Measurements from ENCODE around the gene NOXA1.
"Not testable (repeated sequence)": the region's sequence is repeated elsewhere in the genome, so short reads cannot be mapped to it uniquely, and the experiment has no call there.

Gene NOXA1

GRCh38 chr9:137441289-137441934 is 18.2 kb downstream of the NOXA1 start, which contains the start of gene ENTPD8:
Gene ENTPD8, minus strand, starts transcription at chr9:137441357. Its CDS starts 3,072 bp downstream, at chr9:137438285.
- no peak for DNase-seq

GRCh38 chr9:137441935-137442321 is 18.7 kb downstream of the NOXA1 start:
- DNase-seq: no peak

GRCh38 chr9:137444106-137444790 is 21.1 kb downstream of the NOXA1 start:
- DNase-seq: no peak

DNA sequence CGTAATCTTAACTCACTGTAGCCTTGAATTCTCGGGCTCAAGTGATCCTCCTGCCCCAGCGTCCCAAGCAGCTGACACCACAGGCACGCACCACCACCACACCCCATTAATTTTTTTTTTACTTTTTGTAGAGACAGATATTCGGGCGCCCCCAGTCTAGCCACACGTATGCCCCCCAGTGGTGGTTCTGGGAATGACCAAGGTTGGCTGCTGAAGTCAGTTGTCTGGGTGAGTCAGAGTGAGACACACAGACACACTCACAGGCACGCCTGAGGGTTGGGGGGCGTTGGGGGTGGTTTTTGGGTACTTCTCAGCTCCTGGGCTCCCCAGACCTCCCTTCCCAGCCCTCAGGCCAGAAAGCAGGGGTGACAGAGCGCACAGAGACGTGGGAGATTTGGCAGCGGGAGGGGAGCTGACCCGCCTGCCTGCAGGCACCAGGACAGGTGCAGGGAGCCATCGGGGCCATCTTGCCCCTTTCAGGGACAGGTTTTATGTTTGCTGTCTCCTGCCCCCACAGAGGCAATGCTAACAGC is 22.1 kb downstream of the NOXA1 start:
- no peak for DNase-seq

- DNase-seq: no peak
These were observed 22.8 kb downstream of the NOXA1 start for GRCh38 chr9:137445930-137446431.

DNA sequence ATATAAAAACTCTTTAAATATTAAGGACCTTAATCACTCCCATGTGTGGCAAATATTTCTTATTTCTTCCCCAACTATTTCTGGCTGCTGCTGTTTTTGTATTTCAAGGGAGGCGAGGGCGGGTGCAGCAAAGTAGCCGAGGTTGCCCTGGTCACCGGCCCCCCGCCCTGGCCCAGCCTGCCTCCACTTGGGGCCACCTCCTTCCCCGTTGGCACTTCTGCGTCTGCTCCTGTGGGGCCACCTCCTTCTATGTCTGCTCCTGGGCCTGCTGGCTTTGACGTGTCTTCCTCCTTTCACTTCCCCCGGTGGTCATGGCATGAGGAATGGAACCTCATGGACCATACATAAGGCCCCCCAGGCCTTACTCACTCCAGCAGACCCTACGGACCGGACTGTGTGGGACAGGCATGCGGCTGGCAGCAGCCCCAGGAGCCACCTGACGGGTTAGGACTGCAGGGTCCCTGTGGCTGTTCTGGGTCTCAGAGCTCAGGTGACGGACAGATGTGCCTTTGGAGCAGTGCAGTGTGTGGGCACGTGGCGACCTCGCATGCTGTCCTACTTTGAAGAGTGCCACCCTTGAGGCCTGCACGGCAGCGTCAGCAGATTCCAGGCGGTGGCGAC is 23.8 kb downstream of the NOXA1 start:
- DNase-seq: no peak

- no peak for DNase-seq
These were observed 24.8 kb downstream of the NOXA1 start for GRCh38 chr9:137447722-137448601.

- DNase-seq: no peak
These were observed 25.4 kb downstream of the NOXA1 start for GRCh38 chr9:137448602-137448962.

- DNase-seq: no peak
These were observed 26.1 kb downstream of the NOXA1 start for GRCh38 chr9:137449081-137449844.

DNA sequence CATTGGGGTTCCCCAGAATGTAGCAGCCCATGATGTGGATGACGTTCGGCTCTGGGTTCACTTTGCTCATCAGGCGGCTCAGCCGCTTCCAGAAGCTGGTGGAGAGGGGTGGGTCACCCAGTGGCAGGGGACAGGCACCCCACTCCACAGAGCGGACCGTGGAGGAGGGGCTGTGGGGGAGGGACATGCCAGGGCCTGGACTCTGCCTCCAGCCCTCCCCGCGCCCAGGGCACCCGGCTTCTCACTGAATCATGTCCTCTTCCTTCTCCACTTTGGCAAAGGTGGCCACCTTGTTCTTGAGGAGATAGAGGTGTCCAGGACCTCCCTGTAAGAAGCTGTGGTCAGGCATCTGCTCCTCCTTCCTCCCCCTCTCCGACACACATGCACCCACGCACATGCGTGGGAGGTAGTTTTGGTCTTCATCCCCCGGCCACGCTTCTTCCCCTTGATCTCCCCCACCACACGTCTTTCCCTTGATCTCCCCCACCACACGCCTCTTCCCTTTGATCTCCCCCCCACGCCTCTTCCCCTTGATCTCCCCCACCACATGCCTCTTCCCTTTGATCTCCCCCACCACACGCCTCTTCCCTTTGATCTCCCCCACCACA is 26.8 kb downstream of the NOXA1 start:
- DNase-seq: no peak

- DNase-seq: not testable (repeated sequence)
These were observed 27.5 kb downstream of the NOXA1 start for GRCh38 chr9:137450539-137451222.

DNA sequence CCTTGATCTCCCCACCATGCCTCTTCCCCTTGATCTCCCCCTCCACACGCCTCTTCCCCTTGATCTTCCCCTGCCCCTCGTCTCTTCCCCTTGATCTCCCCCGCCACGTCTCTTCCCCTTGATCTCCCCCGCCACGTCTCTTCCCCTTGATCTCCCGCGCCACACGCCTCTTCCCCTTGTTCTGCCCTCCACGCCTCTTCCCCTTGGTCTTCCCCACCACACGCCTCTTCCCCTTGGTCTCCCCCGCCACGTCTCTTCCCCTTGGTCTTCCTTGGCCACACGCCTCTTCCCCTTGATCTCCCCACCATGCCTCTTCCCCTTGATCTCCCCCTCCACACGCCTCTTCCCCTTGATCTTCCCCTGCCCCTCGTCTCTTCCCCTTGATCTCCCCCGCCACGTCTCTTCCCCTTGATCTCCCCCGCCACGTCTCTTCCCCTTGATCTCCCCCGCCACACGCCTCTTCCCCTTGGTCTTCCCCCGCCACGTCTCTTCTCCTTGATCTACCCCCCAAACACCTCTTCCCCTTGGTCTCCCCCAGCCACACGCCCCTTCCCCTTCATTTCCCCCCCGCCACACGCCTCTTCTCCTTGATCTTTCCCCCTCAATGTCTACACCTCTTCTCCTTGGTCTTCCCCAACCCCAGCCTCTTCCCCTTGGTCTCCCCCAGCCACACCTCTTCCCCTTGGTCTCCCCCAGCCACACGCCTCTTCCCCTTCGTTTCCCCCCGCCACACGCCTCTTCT is 28.2 kb downstream of the NOXA1 start:
- not testable (repeated sequence) for DNase-seq

DNA sequence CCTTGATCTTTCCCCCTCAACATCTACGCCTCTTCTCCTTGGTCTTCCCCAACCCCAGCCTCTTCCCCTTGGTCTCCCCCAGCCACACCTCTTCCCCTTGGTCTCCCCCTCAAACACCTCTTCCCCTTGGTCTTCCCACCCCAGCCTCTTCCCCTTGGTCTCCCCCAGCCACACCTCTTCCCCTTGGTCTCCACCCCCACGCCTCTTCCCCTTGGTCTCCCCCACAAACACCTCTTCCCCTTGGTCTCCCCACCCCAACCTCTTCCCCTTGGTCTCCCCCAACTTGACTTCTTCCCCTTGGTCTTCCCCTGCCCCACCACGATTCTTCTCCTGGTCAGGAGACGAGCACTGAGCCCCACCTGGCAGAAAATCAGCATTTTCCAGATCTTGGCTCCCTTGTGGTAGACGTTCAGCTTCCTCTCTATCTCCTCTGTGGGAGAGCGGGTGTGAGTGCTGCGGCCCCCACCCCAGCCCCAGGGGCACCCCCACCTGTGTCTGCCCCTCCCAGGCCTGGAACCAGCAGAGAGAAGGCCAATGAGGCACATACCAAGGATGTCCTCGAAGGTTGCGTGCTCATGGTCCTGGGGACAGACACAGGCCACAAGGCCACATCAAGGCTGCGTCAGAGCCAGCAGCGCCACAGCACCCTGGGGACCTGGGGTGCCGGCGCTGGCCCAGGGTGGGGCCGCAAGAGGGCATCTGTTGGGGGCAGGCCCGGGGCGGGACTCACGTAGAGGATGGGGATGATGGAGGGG is 29.0 kb downstream of the NOXA1 start:
- no peak for DNase-seq

DNA sequence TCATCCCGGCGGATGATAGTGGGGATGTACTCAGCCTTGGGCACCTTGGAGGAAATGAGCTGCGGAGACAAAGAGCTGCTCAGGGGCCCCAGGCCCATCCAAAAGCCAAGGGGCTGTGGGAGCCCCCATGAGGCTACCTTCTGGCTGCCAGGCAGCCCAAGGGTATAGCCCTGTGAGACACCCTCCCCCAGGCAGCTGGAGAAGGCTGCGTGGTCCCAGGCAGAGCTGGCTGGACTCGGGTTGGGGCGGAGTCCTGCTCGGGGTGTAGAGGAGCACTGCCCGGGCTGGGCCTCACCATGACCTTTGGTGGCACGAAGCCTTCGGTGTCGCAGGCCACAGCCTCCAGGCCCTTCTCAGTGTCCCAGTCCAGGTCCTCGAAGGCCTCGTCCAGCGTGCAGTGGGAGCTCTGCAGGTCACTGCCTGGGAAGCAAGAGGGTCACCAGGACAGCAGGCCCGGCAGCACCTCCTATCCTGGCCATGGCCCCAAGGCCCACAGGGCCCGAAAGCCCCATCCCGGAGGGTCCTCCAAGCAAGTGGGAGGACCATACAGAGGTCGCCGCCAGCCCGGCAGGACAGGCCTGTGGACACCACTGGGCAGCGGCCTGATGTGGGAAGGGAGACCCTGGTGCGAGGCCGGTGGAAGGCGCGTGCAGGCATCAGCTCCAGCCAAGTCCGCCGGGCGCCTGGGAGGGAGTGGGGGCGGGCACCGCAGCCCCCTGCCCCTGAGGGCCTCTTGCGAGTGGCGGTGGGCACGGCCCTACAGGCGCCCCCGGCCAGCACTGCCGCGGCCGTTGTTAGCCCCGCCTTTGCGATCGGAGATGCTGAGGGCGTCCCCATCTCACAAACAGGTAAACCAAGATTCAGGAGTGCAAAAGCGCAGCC is 29.8 kb downstream of the NOXA1 start:
- no peak for DNase-seq

DNA sequence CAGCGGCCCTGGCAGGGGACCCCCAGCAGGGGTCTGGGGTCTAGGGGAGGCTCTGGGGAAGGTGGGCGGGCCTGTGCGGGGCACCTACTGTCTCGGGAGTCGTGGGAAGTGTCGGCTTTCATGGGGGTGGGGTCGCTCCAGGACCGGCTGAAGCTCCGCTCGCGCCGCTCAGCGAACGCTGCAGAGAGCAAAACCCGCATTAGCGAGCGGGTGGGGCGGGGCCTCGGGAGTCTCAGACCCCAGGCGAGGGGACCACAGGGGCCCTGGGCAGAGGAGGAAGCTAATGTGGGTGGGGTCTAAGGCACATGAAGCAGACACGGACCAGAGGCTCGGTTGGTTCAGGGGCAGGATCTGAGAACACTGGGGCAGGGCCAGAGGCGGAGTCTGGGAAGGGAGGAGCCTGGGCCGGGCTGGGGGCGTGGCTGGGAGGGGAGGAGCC is 30.5 kb downstream of the NOXA1 start:
- DNase-seq: no peak

GRCh38 chr9:137454145-137454596 is 31.0 kb downstream of the NOXA1 start:
- DNase-seq: no peak

GRCh38 chr9:137454597-137455358 is 31.6 kb downstream of the NOXA1 start:
- no peak for DNase-seq
